Measurements from ENCODE around the gene SLC39A1. TPM values are rescaled to one million over a fixed set of nuclear protein-coding genes. Genes with fewer than 3 reads are reported as not detected.

SLC39A1 gene
- polyA plus RNA-seq, 2 of the 4 experiments (the other 2 are of a cell fraction) = 80.6 to 108 TPM

DNA sequence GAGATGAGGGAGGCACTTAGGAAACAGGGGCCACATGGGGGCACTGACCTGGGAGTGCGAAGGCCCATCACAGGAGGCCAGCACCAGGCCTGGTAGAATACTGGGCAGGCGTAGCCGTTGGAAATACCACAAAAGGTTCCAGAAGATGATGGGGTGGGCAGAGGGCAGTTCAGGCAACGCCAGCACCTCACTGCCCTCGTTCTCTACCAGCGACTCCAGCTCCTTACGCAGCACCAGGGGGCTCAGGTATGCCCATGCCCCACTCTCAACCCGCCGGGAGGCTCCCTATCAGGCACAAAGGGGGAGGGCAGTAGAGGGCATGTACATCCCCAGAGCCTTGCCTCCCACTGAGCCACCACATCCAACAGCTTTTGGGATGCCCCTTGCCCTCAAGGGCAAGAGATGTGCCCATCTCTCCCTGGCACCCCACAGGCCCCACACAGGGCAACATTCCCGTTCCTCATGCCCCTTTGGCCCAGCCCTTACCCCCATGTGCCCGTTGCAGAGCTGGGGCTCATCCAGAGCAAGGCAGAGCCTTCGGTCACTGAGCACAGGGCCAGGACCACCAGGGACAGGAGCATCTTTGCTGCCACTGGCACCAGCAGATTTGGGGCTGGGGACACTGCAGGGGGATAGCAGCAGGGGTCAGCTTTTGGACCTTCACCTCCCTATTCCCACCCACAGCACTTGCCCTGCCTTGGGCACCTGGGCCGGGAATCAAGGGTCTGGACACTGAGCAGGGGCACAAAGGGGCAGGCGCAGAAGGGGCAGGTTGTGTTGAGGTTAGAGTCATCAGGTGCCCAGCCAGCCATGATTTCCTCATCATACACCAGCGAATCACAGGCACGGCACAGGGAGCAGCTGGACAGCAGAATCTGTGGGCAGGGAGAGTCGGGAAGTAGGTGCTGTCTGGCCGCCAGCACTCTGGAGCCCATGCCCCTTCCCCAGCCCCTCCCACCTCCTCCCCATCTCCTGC lies 30.9 kb downstream of the SLC39A1 start:
- Histone ChIP-seq H3K4me2 (no peak overlapping the region), H3K4me1 (no peaks in the 10 kb centered on the region), H3K4me3 (no peak overlapping the region), H3K9me3 (no peaks in the 10 kb centered on the region), H3K27ac (no peak overlapping the region)
- DNase-seq (ENCODE audit: low read depth in 1 of 2, low spot score in 1 of 2) (no peak), FAIRE-seq (no peak), ATAC-seq (no peak)
- ChIA-PET POLR2A (no interaction called here), CTCF (interaction anchor here (0.6 to 6.1 kb wide), 4 partner anchors 13 to 136 kb away, joined by 3 to 39 read pairs (median 4); partner anchors contain the start of gene DENND4B)
- 95% methylated on average over 17 of the region's 18 CpGs for WGBS (ENCODE audit: missing lambda C conversion rate)
- TF ChIP-seq CTCF (IDR thresholded peaks at IDR 0.05) (no peak), JUN (IDR thresholded peaks at IDR 0.05) (no peak), ESRRA (IDR thresholded peaks at IDR 0.05; ENCODE audit: borderline replicate concordance, low read length) (no peak), MAZ (IDR thresholded peaks at IDR 0.05; ENCODE audit: borderline replicate concordance, low read depth, low read length) (no peak), FOXS1 (CRISPR knock-in tag; IDR thresholded peaks at IDR 0.05) (no peak), RNF2 (IDR thresholded peaks at IDR 0.05; ENCODE audit: borderline replicate concordance, low read depth) (no peak), EP300 (IDR thresholded peaks at IDR 0.05) (no peak)
- TF ChIP-seq, protein P1, sequence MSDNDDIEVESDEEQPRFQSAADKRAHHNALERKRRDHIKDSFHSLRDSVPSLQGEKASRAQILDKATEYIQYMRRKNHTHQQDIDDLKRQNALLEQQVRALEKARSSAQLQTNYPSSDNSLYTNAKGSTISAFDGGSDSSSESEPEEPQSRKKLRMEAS (IDR thresholded peaks at IDR 0.05) = no peak

DNA sequence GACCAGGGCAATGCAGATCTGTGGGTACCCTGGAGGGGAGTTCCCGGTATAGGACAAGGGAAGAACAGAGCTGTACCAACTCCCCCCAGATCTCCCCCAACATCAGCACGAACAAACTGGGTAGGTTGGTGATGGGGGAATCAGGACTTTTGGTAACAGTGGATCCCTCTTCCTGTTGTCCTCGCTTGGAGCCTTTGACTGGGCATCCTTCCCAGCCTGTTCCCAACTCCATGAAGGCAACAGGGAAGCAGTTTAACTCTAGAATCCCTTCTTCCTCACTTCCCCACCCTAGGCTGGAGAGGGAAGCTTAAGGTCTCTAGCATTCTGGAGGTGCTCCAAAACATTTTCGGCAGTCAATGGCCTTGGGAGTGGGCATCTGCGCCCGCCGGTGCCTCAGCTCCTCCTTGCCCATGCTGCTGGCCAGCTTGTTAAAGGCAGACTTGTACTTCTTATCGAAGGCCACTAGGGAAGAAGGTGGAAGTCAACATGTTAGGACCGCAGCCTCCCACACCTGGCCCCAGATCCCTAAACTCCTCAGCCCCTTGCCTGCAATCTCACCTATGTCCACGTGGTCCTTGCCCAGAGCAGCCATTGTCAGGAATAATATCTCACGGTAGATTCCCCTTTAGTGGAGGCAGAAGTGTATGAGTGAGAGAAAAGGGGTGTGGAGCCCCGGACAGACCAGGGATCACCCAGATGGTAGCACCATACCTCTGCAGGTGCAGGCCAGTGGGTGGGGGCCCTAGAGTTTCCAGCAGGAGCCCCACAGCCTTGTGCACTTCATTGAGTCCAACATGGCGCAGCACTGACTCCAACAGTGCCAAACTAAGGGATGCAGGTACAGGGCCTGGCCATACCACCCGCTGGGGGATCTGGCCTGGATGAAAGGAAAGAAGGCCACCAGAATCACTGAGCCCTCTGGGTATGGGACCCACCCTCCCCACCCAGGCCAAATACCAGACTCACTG lies 33.1 kb downstream of the SLC39A1 start:
- CTCF ChIA-PET = interaction anchor here (0.6 to 6.1 kb wide), 6 partner anchors 7 to 133 kb away, joined by 3 to 39 read pairs (median 3); partner anchors contain the start of gene DENND4B
- no peak for TF ChIP-seq CTCF (IDR thresholded peaks at IDR 0.05)
- no peak for TF ChIP-seq ZFP36 (IDR thresholded peaks at IDR 0.05; ENCODE audit: borderline replicate concordance, partially characterized antibody)
- TF ChIP-seq NPAS2 (CRISPR knock-in tag; IDR thresholded peaks at IDR 0.05; ENCODE audit: borderline replicate concordance) = no peak
- TF ChIP-seq CHD2 (IDR thresholded peaks at IDR 0.05; ENCODE audit: low read length, partially characterized antibody) = no peak
- TF ChIP-seq TFCP2L1 (CRISPR knock-in tag; IDR thresholded peaks at IDR 0.05) = no peak
- TF ChIP-seq HEYL (CRISPR knock-in tag; IDR thresholded peaks at IDR 0.05) = no peak
- no peak for TF ChIP-seq ESRRA (IDR thresholded peaks at IDR 0.05; ENCODE audit: borderline replicate concordance, low read length)
- no peak for TF ChIP-seq PHF8 (IDR thresholded peaks at IDR 0.05; ENCODE audit: borderline replicate concordance, low read depth)
- Histone ChIP-seq H3K4me2 (no peak overlapping the region), H3K27ac (no peak overlapping the region), H3K4me1 (no peaks in the 10 kb centered on the region), H3K4me3 (no peak overlapping the region), H3K9me3 (no peaks in the 10 kb centered on the region)
- FAIRE-seq (no peak), ATAC-seq (peak; percentile 63 to 70; a peak in 5 of 6 replicates), DNase-seq (ENCODE audit: low read depth in 1 of 2, low spot score in 1 of 2) (peak in 1 of 2 experiments; percentile 39)
- POLR2A ChIA-PET = interaction anchor here (1.4 kb wide), 1 partner anchor 16 kb away, joined by 5 read pairs; the partner anchor contains the start of gene DENND4B
- WGBS (ENCODE audit: missing lambda C conversion rate) = 92% methylated on average over 14 of the region's 14 CpGs

All from A549 (cell line).